ENCODE measurements around the gene AGBL4.

The AGBL4 gene

GRCh38 chr1:48688102-48688760 is 1335.5 kb downstream of the AGBL4 start:
- DNase-seq (ENCODE audit: extremely low read depth, low read depth), result no peak
- TF ChIP-seq CTCF (IDR thresholded peaks at IDR 0.05; ENCODE audit: low read depth, low read length), result peak; percentile 12

- TF ChIP-seq CTCF (IDR thresholded peaks at IDR 0.05; ENCODE audit: low read depth, low read length), result no peak
- DNase-seq (ENCODE audit: extremely low read depth, low read depth), result no peak
Observed at GRCh38 chr1:48687282-48688045, 1336.3 kb downstream of the AGBL4 start.

GRCh38 chr1:48686159-48686558 is 1337.6 kb downstream of the AGBL4 start:
- no peak for TF ChIP-seq CTCF (IDR thresholded peaks at IDR 0.05; ENCODE audit: low read depth, low read length)
- no peak for DNase-seq (ENCODE audit: extremely low read depth, low read depth)

GRCh38 chr1:48684381-48684780 is 1339.4 kb downstream of the AGBL4 start:
- TF ChIP-seq CTCF (IDR thresholded peaks at IDR 0.05; ENCODE audit: low read depth, low read length), result no peak
- no peak for DNase-seq (ENCODE audit: extremely low read depth, low read depth)

GRCh38 chr1:48683839-48684238 is 1339.9 kb downstream of the AGBL4 start:
- DNase-seq (ENCODE audit: extremely low read depth, low read depth), result no peak
- no peak for TF ChIP-seq CTCF (IDR thresholded peaks at IDR 0.05; ENCODE audit: low read depth, low read length)

GRCh38 chr1:48681476-48682305 is 1342.1 kb downstream of the AGBL4 start:
- DNase-seq (ENCODE audit: extremely low read depth, low read depth), result no peak

More at GRCh38 chr1:48681476-48682305, 1342.1 kb downstream of the AGBL4 start:
- TF ChIP-seq CTCF (IDR thresholded peaks at IDR 0.05; ENCODE audit: low read depth, low read length), result no peak

Measured in AG09319 (cell line).